ENCODE measurements around the gene SH3BP2.

SH3BP2 gene

DNA sequence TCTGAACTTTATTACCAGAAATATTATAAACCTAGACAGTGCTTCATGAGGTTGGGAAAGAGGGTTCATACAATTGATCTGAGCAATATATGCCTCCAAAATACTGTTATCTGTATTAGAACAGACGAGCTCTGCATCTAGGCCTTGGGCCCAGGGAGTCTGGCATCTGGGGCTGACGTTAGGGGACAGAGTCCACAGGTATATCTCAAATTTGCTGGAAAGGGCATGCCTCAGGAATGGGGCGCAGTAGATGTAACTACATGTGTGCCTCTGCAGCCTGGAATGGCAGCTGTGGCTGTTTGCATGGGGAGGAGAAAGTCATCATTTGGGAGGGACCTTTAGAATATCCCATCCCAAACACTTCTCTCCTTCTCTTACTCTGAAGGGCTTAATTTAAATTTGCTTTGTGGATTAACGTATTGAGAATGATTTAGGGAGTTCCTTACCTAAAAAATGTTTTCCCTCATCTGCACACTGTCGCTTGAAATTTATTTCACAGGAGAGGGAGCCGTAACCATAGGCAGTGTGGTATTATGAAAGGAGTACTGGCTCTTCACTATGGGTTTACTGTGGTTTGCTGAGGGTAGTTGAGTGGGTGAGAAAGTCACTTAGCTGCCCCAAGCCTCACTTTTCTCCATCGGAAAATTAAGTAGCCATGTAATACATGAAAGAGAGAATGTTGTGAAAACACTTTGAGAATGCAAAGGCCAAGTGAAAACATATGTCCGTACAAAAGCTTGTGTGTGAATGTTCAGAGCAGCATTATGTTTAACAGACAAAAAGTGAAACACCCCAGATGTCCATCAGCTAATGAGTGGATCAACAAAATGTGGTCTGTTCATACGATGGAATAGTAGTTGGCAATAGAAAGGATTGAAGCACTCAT is 56.6 kb downstream of the SH3BP2 start:
- WGBS (ENCODE audit: extremely low coverage, insufficient coverage, insufficient read length), result no CpG with 5 or more reads among the region's 9 CpGs
- H3K4me2 ChIP-seq (ENCODE audit: low read length), result no peak overlapping the region
- no peak overlapping the region for H4K8ac ChIP-seq (ENCODE audit: low read depth, low read length)
- H3K18ac ChIP-seq (ENCODE audit: low read length), result no peak overlapping the region
- no peak overlapping the region for H4K91ac ChIP-seq (ENCODE audit: low read depth, low read length)
- H3K79me1 ChIP-seq (ENCODE audit: low read length), result no peaks in the 10 kb centered on the region
- H3K27ac ChIP-seq (ENCODE audit: low read depth, low read length), result no peak overlapping the region
- no peak overlapping the region for H2AK5ac ChIP-seq (ENCODE audit: low read length)
- H2BK120ac ChIP-seq (ENCODE audit: insufficient read depth, low read length, poor library complexity), result no peak overlapping the region
- no peak overlapping the region for H3K9ac ChIP-seq (ENCODE audit: low read length)
- no peak overlapping the region for H3K23ac ChIP-seq (ENCODE audit: low read length)
- no peak for DNase-seq
- no peak overlapping the region for H3K14ac ChIP-seq (ENCODE audit: low read length)
- H3K9me3 ChIP-seq (ENCODE audit: insufficient read depth, low read depth, low read length), result no peaks in the 10 kb centered on the region
- H3K4me3 ChIP-seq (ENCODE audit: low read depth, low read length), result no peak overlapping the region
- H2BK5ac ChIP-seq (ENCODE audit: low read depth, low read length, poor library complexity), result no peak overlapping the region
- H3K27me3 ChIP-seq (ENCODE audit: insufficient read depth, low read length), result no peaks in the 10 kb centered on the region
- no peak overlapping the region for H2AFZ ChIP-seq (ENCODE audit: insufficient read depth, low read length, poor library complexity)
- H3K4me1 ChIP-seq (ENCODE audit: control insufficient read depth in 1 of 2, insufficient read depth in 2 of 2, low read length in 2 of 2), result peaks cover 2 to 3% of the 10 kb centered on the region in 2 experiments
- no peak overlapping the region for H4K12ac ChIP-seq (ENCODE audit: low read depth, low read length)
- peaks cover 14% of the 10 kb centered on the region for H3K79me2 ChIP-seq (ENCODE audit: control insufficient read depth, insufficient read depth, low read length, poor library complexity)
- H3K36me3 ChIP-seq (ENCODE audit: control insufficient read depth in 1 of 2, insufficient read depth in 2 of 2, low read length in 2 of 2), result peaks cover 9 to 10% of the 10 kb centered on the region in 2 experiments
- H3K4ac ChIP-seq (ENCODE audit: low read depth, low read length), result peak overlapping the region; percentile 46
- H2BK12ac ChIP-seq (ENCODE audit: low read length), result no peak overlapping the region

DNA sequence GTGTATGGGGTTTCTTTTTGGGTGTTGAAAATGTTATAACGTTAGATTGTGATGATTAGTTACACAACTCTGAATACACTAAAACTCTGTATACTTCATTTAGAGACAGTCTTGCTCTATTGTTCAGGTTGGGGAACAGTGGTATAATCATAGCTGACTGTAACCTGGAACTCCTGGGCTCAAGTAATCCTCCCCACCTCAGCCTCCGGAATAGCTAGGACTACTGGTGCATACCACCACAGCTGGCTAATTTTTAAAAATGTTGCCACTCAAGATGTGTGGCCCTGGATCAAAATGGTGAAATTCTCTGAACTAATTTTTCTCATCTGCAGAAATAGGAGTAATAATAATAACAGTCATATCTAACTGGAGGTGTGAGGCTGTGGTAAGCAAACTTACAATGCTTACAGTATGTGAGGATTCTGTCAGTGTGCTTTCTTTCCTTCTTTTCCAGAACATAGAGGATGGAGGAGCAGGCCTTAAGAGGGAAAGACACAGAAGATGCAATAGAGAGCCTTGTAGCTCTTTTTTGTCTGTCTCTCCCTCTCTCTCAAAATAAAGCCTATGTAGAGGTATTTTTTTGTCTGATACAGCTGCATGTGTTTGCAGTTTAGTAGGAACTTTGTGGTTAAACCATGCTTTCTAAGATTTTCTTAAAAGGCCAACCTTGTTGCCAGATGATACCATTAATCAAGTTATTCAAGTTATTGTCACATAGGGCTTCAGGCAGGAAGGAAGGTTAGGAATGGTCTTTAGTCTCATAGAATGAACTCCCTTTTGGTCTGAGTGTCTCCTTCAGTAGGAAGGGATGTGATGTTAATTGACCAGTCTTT is 58.3 kb downstream of the SH3BP2 start:
- WGBS (ENCODE audit: extremely low coverage, insufficient coverage, insufficient read length), result no CpG with 5 or more reads among the region's 2 CpGs
- Histone ChIP-seq H3K4ac (ENCODE audit: low read depth, low read length) (no peak overlapping the region), H2BK5ac (ENCODE audit: low read depth, low read length, poor library complexity) (no peak overlapping the region), H3K36me3 (ENCODE audit: control insufficient read depth in 1 of 2, insufficient read depth in 2 of 2, low read length in 2 of 2) (peaks cover 11 to 12% of the 10 kb centered on the region in 2 experiments), H2AK5ac (ENCODE audit: low read length) (no peak overlapping the region), H3K4me2 (ENCODE audit: low read length) (no peak overlapping the region), H3K14ac (ENCODE audit: low read length) (no peak overlapping the region), H3K9me3 (ENCODE audit: insufficient read depth, low read depth, low read length) (no peaks in the 10 kb centered on the region), H4K91ac (ENCODE audit: low read depth, low read length) (no peak overlapping the region), H3K23ac (ENCODE audit: low read length) (no peak overlapping the region), H3K4me3 (ENCODE audit: low read depth, low read length) (no peak overlapping the region), H4K12ac (ENCODE audit: low read depth, low read length) (no peak overlapping the region), H2AFZ (ENCODE audit: insufficient read depth, low read length, poor library complexity) (no peak overlapping the region), H3K4me1 (ENCODE audit: control insufficient read depth in 1 of 2, insufficient read depth in 2 of 2, low read length in 2 of 2) (peaks cover 2% of the 10 kb centered on the region in 2 experiments), H3K27me3 (ENCODE audit: insufficient read depth, low read length) (no peaks in the 10 kb centered on the region), H3K9ac (ENCODE audit: low read length) (no peak overlapping the region), H3K79me2 (ENCODE audit: control insufficient read depth, insufficient read depth, low read length, poor library complexity) (peaks cover 8% of the 10 kb centered on the region), H4K8ac (ENCODE audit: low read depth, low read length) (no peak overlapping the region), H2BK12ac (ENCODE audit: low read length) (no peak overlapping the region), H3K18ac (ENCODE audit: low read length) (no peak overlapping the region), H2BK120ac (ENCODE audit: insufficient read depth, low read length, poor library complexity) (no peak overlapping the region), H3K79me1 (ENCODE audit: low read length) (no peaks in the 10 kb centered on the region), H3K27ac (ENCODE audit: low read depth, low read length) (no peak overlapping the region)
- DNase-seq, result no peak

DNA sequence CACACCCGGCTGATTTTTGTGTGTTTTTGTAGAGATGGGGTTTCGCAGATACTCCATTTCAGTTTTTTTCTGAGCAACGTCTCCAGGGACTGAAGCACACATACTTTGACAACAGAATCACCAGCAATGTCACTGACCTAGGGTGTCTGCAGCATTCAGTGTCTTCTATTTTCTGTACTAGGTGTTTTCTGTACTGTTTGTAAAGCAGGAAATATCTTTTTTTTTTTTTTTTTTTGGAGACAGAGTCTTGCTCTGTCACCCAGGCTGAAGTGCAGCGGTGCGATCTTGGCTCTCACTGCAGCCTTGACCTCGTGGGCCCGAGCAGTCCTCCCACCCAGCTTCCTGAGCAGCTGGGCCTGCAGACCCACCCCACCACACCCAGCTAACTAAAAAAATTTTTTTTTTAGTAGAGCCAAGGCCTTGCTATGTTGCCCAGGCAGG is 59.6 kb downstream of the SH3BP2 start:
- no peak overlapping the region for H2BK12ac ChIP-seq (ENCODE audit: low read length)
- no peak overlapping the region for H2AFZ ChIP-seq (ENCODE audit: insufficient read depth, low read length, poor library complexity)

DNA sequence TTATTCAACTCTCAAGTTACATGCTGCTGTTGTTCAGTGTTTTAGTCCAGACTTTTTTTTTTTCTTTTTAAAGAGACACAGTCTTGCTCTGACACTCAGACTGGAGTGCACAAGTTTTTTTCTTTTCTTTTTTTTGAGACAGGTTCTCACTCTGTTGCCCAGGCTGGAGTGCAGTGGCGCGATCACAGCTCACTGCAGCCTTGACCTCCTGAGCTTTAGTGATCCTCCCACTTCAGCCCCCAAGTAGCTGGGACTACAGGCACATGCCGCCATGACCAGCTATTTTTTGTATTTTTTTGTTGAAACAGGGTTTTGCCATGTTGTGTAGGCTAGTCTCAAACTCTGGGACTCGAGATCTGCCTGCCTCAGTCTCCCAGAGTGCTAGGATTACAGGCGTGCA is 62.7 kb downstream of the SH3BP2 start:
- no peak overlapping the region for H2BK120ac ChIP-seq (ENCODE audit: insufficient read depth, low read length, poor library complexity)
- H2AK5ac ChIP-seq (ENCODE audit: low read length), result no peak overlapping the region
- H4K91ac ChIP-seq (ENCODE audit: low read depth, low read length), result no peak overlapping the region
- no peaks in the 10 kb centered on the region for H3K27me3 ChIP-seq (ENCODE audit: insufficient read depth, low read length)
- H3K23ac ChIP-seq (ENCODE audit: low read length), result no peak overlapping the region
- H3K79me2 ChIP-seq (ENCODE audit: control insufficient read depth, insufficient read depth, low read length, poor library complexity), result peaks cover 4% of the 10 kb centered on the region
- H3K27ac ChIP-seq (ENCODE audit: low read depth, low read length), result no peak overlapping the region
- peaks cover 11 to 12% of the 10 kb centered on the region in 2 experiments for H3K36me3 ChIP-seq (ENCODE audit: control insufficient read depth in 1 of 2, insufficient read depth in 2 of 2, low read length in 2 of 2)
- H3K14ac ChIP-seq (ENCODE audit: low read length), result no peak overlapping the region
- peaks cover 2% of the 10 kb centered on the region in 2 experiments for H3K4me1 ChIP-seq (ENCODE audit: control insufficient read depth in 1 of 2, insufficient read depth in 2 of 2, low read length in 2 of 2)
- no peaks in the 10 kb centered on the region for H3K9me3 ChIP-seq (ENCODE audit: insufficient read depth, low read depth, low read length)
- H4K12ac ChIP-seq (ENCODE audit: low read depth, low read length), result no peak overlapping the region
- H3K18ac ChIP-seq (ENCODE audit: low read length), result no peak overlapping the region
- peak overlapping the region; percentile 13 for H2BK5ac ChIP-seq (ENCODE audit: low read depth, low read length, poor library complexity)
- no peaks in the 10 kb centered on the region for H3K79me1 ChIP-seq (ENCODE audit: low read length)
- H4K8ac ChIP-seq (ENCODE audit: low read depth, low read length), result no peak overlapping the region
- no peak overlapping the region for H2BK12ac ChIP-seq (ENCODE audit: low read length)
- no peak for DNase-seq
- H2AFZ ChIP-seq (ENCODE audit: insufficient read depth, low read length, poor library complexity), result no peak overlapping the region
- no CpG with 5 or more reads among the region's 5 CpGs for WGBS (ENCODE audit: extremely low coverage, insufficient coverage, insufficient read length)
- peak overlapping the region; percentile 89 for H3K4ac ChIP-seq (ENCODE audit: low read depth, low read length)
- no peak overlapping the region for H3K4me2 ChIP-seq (ENCODE audit: low read length)
- no peak overlapping the region for H3K4me3 ChIP-seq (ENCODE audit: low read depth, low read length)
- H3K9ac ChIP-seq (ENCODE audit: low read length), result no peak overlapping the region

More for the DNA sequence above, 59.6 kb downstream of the SH3BP2 start:
- H3K27me3 ChIP-seq (ENCODE audit: insufficient read depth, low read length), result no peaks in the 10 kb centered on the region
- no peak for DNase-seq
- H3K4me3 ChIP-seq (ENCODE audit: low read depth, low read length), result no peak overlapping the region
- H3K4ac ChIP-seq (ENCODE audit: low read depth, low read length), result peak overlapping the region; percentile 47
- H2AK5ac ChIP-seq (ENCODE audit: low read length), result no peak overlapping the region
- H3K27ac ChIP-seq (ENCODE audit: low read depth, low read length), result no peak overlapping the region
- no peaks in the 10 kb centered on the region for H3K9me3 ChIP-seq (ENCODE audit: insufficient read depth, low read depth, low read length)
- H3K4me2 ChIP-seq (ENCODE audit: low read length), result no peak overlapping the region
- H3K36me3 ChIP-seq (ENCODE audit: control insufficient read depth in 1 of 2, insufficient read depth in 2 of 2, low read length in 2 of 2), result peaks cover 11 to 12% of the 10 kb centered on the region in 2 experiments
- no peaks in the 10 kb centered on the region for H3K79me1 ChIP-seq (ENCODE audit: low read length)
- no peak overlapping the region for H2BK120ac ChIP-seq (ENCODE audit: insufficient read depth, low read length, poor library complexity)
- H4K8ac ChIP-seq (ENCODE audit: low read depth, low read length), result no peak overlapping the region
- H3K18ac ChIP-seq (ENCODE audit: low read length), result no peak overlapping the region
- H4K91ac ChIP-seq (ENCODE audit: low read depth, low read length), result no peak overlapping the region
- H2BK5ac ChIP-seq (ENCODE audit: low read depth, low read length, poor library complexity), result no peak overlapping the region
- H3K9ac ChIP-seq (ENCODE audit: low read length), result no peak overlapping the region
- peaks cover 2% of the 10 kb centered on the region in 2 experiments for H3K4me1 ChIP-seq (ENCODE audit: control insufficient read depth in 1 of 2, insufficient read depth in 2 of 2, low read length in 2 of 2)
- no peak overlapping the region for H3K23ac ChIP-seq (ENCODE audit: low read length)
- H4K12ac ChIP-seq (ENCODE audit: low read depth, low read length), result no peak overlapping the region
- peaks cover 9% of the 10 kb centered on the region for H3K79me2 ChIP-seq (ENCODE audit: control insufficient read depth, insufficient read depth, low read length, poor library complexity)
- WGBS (ENCODE audit: extremely low coverage, insufficient coverage, insufficient read length), result no CpG with 5 or more reads among the region's 7 CpGs
- H3K14ac ChIP-seq (ENCODE audit: low read length), result no peak overlapping the region
